NOMO-1 treated with dmso at 0.1 percent for 144 hours (cell line): ENCODE measurements around the gene B3GNT8.
"Not testable (repeated sequence)": the region's sequence is repeated elsewhere in the genome, so short reads cannot be mapped to it uniquely, and the experiment has no call there.

ENCODE experiments used
- DNase-seq: peaks from one replicate; lab custom pipeline; 2025; ENCODE audit not compliant: unreplicated experiment; lab: John Stamatoyannopoulos, UW

B3GNT8 gene

DNA sequence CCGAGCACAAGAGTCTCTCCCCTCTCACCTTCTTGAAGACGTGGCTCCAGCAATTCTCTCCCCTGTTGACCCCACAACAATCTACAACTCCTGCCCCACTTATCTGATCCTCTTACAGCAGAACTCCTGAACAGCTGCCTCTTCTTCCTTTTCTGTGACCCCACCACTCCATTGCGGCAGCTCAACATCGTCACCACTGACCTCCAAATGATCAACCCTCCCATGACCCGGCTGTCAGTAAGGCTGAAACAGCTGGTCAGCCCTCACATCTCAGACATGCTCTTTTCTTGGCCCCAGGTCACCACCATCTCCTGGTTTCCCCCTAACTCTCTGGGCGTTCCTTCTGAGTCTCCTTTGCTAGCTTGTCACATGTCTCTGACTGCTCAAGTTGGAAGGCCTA lies 31.8 kb downstream of the B3GNT8 start:
- no peak for DNase-seq

DNA sequence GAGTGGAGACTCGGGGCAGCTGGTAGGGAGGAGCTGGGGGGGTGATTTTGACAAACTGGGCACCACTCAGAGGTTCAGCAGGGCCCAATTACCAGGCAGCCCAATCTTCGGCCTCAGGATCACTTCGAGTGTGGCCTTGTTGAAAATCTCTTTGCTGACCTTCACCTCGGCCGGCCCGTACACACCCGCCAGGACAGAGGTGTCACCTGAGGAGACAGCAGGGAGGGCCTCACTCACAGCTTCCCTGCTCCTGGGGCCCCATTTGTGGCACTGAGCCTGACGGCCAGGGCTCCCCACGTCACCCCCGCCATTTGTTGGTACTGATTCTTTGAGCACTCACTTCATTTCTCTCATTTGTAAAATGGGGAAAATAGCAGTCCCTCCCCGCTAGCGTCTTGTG lies 34.4 kb downstream of the B3GNT8 start:
- no peak for DNase-seq

DNA sequence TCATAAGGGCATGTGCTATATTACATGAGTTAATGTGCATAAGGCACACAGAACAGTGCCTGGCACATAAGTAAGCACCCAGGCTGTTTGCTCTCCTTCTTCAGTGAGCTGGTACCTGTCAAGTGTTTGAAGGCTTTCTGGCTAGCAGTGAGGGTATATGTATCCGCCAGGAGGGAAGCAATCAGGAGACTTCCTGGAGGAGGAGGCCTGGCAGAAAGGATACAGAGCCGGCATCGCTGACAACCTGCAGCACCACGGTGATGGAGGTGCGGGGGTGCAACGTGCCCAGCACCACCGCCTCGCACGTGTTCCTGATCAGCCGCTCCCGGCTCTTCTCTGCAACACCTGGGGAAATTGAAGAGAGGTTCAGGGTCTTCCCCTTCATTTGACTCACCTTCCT lies 35.6 kb downstream of the B3GNT8 start:
- no peak for DNase-seq

DNA sequence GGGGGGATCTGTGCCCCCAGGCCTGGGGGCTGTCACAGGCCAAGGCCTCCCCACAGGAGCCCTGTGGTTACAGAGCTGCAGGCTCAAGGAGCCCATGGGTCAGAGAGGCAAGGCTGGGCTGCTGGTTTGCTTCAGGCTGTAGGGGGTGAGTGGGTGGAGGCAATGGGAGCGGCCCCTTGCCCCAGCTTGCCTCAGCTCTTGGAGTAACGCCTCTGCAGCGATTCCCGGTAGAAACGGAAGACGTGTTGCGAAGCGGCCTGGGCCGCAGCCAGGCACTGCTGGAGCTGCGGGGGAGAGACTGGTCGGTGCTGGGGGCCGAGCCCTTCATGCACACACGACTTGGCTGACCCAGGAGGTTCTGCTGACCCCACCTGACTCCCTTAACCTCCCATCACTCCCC lies 40.7 kb downstream of the B3GNT8 start:
- no peak for DNase-seq

DNA sequence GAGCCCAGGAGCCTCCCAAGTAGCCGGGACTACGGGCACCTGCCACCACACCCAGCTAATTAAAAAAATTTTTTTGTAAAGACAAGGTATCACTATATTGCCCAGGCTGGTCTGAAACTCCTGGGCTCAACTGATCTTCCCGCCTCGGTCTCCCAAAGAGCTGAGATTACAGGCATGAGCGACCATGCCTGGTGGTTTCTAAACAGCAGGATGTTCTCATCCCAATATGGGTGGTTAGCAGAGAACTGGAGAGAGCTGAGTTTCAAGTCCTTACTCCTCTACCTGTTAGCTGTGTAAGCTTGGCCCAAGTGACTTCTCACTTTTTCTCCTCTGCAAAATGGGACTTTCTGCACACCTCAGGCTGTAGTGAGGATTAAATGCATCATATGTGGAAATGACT lies 42.8 kb downstream of the B3GNT8 start:
- no peak for DNase-seq

DNA sequence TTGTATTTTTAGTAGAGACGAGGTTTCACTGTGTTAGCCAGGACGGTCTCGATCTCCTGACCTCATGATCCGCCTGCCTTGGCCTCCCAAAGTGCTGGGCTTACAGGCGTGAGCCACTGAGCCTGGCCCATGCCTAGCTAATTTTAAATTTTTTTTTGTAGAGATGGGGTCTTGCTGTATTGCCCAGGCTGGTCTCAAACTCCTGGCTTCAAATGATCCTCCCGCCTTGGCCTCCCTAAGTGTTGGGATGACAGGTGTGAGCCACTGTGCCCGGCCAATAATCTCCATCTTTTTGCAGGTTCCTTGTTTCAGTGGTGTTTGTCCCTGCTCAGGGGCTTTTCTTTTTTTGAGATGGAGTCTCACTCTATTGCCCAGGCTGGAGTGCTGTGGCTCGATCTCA lies 45.6 kb downstream of the B3GNT8 start:
- DNase-seq, result not testable (repeated sequence)

DNA sequence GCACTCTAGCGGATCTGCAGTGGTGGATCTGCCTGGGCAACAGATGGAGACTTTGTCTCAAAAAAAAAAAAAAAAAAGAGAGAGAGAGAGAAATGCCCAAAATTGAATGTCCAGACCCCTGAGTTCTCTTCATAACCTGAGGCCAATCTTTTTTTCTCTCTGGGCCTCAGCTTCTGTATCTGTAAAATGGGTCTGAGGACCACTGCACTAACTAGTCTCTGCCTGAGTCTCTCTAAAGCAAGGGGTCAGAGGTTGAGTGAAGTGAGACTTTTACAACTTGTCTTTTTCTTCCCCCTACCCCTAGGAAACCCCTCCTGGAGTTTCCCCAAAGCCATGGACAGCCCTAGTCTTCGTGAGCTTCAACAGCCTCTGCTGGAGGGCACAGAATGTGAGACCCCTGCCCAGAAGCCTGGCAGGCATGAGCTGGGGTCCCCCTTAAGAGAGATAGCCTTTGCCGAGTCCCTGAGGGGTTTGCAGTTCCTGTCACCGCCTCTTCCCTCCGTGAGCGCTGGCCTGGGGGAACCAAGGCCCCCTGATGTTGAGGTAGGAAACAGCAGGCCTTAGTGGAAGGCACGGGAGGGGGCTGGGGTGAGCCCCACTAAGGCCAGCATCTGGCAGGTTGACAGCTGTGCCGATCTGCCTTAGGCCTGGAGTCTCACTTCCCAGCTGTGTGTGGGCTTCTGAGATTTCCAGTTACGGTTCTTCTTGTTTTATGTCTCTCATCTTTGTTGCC lies 49.0 kb downstream of the B3GNT8 start:
- no peak for DNase-seq

DNA sequence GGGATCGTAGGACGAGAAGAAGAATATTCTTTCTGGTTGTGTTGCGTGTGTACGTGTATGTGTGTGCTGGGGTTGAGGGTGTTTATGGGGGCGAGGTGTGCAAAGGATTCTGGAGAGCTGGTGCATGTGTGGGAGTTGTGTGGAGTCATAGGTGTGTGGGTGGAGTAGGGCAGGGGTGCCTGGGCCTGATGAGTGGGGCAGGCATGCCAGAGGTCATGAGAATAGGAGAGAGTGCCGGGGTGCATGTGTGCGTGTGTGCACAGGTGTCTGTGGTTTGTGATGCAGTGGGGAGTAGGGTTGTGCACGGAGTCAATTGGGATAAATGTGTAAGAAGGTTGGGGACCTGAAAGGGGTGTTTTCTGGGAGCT lies 50.2 kb downstream of the B3GNT8 start:
- DNase-seq, result no peak

DNA sequence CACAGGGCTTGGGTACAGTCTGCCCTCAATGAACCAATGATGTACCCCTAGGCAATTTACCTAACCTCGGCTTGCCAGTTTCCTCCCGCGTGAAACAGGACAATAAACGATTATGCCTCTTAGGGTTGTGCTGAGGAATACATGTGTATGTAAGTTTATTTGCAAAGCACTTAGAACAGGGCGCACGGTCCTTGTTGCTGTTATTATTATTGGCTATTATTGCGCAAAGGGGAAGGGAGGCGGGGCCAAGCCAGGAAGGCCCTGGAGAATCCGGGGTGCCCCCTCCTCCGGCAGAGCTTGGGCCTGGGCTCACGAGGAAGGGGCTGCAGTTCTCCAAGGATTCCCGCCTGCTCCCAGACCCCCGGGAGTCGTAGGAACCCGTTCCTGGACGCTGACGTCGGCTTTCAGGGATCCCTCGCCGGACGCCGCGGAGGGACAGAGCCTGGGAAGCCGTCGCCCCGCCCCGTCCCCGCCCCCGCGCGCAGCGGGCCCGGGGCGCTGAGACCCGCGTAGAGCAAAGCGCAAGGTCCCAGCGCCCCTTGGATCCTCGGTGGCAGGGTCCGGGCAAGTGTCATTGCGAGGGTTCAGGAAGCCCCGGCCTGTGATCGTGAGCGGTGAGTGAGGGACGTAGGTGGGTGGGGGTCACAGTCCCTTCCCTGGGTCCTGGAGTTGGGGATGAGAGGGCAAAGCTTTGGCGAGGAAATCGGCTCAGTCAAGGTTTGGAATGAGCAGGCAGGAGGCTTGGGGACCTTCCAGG lies 50.8 kb downstream of the B3GNT8 start, which contains the start of gene TMEM91:
TSS of gene TMEM91 (plus strand) at position 293 of the 757 bp plus-strand sequence. CDS start 1,777 bp downstream, outside the sequence.
- no peak for DNase-seq
